GM12801 (cell line): ENCODE results near the gene RAMP3.

Experiments used
- CTCF ChIP-seq: IDR thresholded peaks from one replicate; pipeline ENCODE4 v1.5.1; 2011; ENCODE audit warnings: control low read depth; ENCODE audit not compliant: insufficient read length; ENCODE audit errors: extremely low read depth

Gene RAMP3

DNA sequence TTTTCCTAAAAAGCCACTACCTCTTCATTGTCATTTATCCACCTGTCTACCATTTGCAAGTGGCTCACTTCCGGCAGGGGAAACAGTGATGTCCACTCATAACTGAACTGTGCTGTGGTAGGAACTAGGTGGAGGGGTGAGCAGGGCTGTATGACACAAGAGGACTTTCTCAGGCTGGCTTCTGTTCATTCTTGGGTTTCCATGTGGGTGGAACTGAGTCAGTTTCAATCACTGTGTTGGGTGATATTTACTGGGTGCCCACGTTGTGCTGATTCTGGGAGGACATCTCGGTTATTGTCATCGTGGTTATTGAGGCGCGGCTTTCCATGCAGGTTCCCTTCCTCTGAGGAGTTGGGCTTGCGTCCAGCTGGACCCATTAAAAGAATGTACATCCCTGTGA lies 38.8 kb downstream of the RAMP3 start:
- TF ChIP-seq CTCF = no peak

- no peak for TF ChIP-seq CTCF
Observed at GRCh38 chr7:45197461-45197860, 39.9 kb downstream of the RAMP3 start.

GRCh38 chr7:45198986-45199385 lies 41.4 kb downstream of the RAMP3 start:
- TF ChIP-seq CTCF = no peak

DNA sequence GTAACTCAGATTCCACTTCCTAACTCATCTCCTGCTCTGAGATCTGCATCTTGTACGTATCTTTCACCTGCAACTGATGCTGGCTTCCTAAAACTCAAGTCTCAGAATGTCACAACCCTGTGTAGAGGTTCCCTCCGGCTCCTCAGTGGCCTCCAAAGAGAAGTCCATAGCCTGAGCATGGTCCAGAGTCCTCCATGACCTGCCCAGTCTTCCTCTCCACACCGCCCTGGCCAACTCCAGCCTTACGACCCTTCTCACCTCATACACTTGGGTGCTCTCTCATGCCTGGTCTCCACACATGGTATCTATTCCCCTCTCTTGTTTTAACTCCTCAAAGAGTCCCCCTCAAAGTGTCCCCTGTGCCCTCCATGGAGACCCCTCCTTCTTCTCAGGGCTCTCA lies 41.9 kb downstream of the RAMP3 start:
- TF ChIP-seq CTCF = no peak

DNA sequence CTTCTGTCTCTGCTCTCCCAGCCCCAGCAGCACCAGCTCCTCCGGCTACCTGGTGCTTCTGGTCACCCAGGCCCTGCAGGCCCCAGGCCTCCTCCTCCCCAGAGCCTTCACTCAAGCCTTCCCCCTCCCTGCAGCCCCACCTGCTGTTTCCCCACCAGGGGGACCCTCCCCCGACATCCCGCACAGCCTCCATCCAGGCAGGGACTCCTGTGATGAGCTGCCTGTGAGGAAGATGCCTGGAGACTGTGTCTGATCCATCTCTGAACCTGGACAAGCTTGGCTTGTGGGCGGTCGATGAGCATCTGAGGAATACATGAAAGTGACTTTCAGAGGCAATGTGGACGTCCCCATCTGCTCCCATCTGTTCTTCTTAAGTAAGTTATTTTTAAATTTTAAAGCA lies 45.0 kb downstream of the RAMP3 start:
- TF ChIP-seq CTCF = no peak

DNA sequence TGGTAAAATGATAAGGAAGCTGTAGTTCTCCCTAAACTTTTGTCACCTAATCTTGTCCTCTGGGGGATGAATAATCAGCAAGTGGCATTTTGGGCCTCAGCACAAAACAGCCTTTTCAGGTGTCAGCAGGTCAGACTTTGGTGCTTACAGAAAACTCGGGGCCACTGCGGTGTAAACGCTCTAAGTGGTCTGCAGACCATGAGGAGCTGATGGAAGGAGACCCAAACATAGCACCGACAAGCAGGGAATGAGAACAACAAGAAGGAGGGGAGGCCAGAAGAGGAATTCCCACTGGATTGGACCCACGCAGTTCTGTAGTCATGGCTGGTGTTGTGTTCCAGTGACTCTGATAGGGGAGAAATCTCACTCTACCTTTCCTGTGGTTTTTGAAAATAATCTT lies 45.4 kb downstream of the RAMP3 start:
- TF ChIP-seq CTCF = no peak

DNA sequence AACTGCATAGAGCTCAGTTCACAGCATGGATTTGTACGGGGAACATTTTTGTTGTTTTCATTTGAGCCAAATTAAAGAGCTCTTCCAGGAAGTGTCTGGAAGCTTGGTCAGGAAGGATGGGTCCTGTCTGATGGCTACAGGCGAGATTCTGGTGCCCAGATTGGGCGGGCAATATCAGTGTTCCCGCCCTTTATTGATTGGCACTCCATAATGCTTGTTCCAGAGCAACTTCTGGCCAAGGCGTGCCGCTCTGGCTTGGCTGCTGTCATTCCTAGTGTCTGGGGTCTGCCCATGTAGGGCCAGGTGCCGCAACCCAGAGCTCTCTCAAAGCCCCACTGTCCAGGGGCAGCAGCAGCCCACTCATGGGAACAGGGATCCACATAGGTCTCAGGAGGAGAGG lies 45.9 kb downstream of the RAMP3 start:
- TF ChIP-seq CTCF = no peak

DNA sequence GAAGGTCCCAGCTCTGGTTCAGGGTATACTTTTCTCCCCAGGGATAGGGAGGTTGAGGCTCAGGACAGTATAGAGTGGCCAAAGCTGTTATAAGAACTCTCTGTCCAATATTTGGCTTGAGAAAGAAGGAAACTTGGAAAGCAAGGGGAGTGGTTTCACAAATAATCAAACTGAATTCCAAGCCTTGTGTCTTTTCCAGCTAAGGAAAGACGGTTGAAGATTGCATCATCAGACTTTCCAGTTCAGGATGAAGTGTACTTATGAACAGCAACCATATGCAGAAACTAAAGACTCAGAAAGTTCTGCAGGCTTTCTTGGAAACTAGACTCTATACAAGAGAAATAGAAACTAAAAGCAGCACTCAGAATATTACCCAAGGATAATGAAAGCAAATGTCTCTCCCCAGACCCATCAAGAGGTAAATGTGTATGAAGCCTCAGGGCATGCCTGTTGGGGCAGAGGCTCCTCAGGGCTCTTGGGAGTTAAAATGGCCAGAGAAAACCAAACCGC lies 46.4 kb downstream of the RAMP3 start:
- TF ChIP-seq CTCF = no peak
